Measurements from ENCODE around the gene CCR5AS.
A peak's percentile ranks its signal among the peaks of the same experiment; 100 is the strongest.

The CCR5AS gene

GRCh38 chr3:46440531-46441294 lies 33.8 kb upstream of the CCR5AS start:
- Histone ChIP-seq H2AFZ (ENCODE audit: insufficient read depth, low read depth, low read length, poor library complexity, severe bottlenecking) (no peak overlapping the region), H4K20me1 (ENCODE audit: insufficient read depth, low read length) (no peaks in the 10 kb centered on the region), H3K9me3 (replicated peaks in 1 of 2; ENCODE audit: control insufficient read depth in 1 of 2, insufficient read depth in 1 of 2, low read length in 2 of 2) (no peaks in the 10 kb centered on the region), H3K27me3 (ENCODE audit: control insufficient read depth in 2 of 2, insufficient read depth in 2 of 2, low read length in 2 of 2) (no peaks in the 10 kb centered on the region), H3K9ac (ENCODE audit: insufficient read depth, low read length, poor library complexity, severe bottlenecking) (no peak overlapping the region), H3K4me3 (replicated peaks in 1 of 3; ENCODE audit: low read depth in 2 of 3, low read length in 3 of 3) (no peak overlapping the region), H3K79me2 (ENCODE audit: insufficient read depth, low read length) (no peaks in the 10 kb centered on the region), H3K4me2 (replicated peaks; ENCODE audit: extremely low read depth, low read length, poor library complexity, severe bottlenecking) (no peak overlapping the region), H3K4me1 (ENCODE audit: control insufficient read depth in 1 of 2, insufficient read depth in 2 of 2, low read length in 2 of 2) (no peaks in the 10 kb centered on the region), H3K36me3 (replicated peaks in 1 of 2; ENCODE audit: control insufficient read depth in 1 of 2, insufficient read depth in 2 of 2, low read length in 2 of 2) (no peaks in the 10 kb centered on the region), H3K27ac (ENCODE audit: low read depth in 1 of 2, low read length in 2 of 2) (no peak overlapping the region)
- peak; percentile 32 to 68 (median 48) for DNase-seq
- Mint-ChIP-seq H3K36me3 (no peaks in the 10 kb centered on the region), H3K27me3 (ENCODE audit: low read depth in 3 of 3) (peaks cover 0 to 2% (median 0%) of the 10 kb centered on the region in 3 donors), H3K27ac (peak overlapping the region in 1 of 7 donors; percentile 22), H3K4me3 (no peak overlapping the region), H3K4me1 (peaks cover 12% of the 10 kb centered on the region), H3K9me3 (no peaks in the 10 kb centered on the region)
- 22% methylated on average over 1 of the region's 4 CpGs for WGBS (ENCODE audit: insufficient coverage)
- intact Hi-C loops (cut with micrococcal nuclease) = loop anchor here in 1 of 2 donors (5.0 to 10.0 kb wide), 3 partner anchors 58 to 506 kb away; no protein-coding TSS in a partner anchor
- TF ChIP-seq CTCF (IDR thresholded peaks at IDR 0.05) = no peak

GRCh38 chr3:46438831-46439230 lies 32.0 kb upstream of the CCR5AS start:
- no peaks in the 10 kb centered on the region for H3K36me3 ChIP-seq (replicated peaks in 1 of 2; ENCODE audit: control insufficient read depth in 1 of 2, insufficient read depth in 2 of 2, low read length in 2 of 2)
- no peak overlapping the region for H3K9ac ChIP-seq (ENCODE audit: insufficient read depth, low read length, poor library complexity, severe bottlenecking)
- no peak overlapping the region for H3K27ac ChIP-seq (ENCODE audit: low read depth in 1 of 2, low read length in 2 of 2)
- H3K4me3 Mint-ChIP-seq = no peak overlapping the region
- no peaks in the 10 kb centered on the region for H3K36me3 Mint-ChIP-seq
- no peaks in the 10 kb centered on the region for H3K27me3 ChIP-seq (ENCODE audit: control insufficient read depth in 2 of 2, insufficient read depth in 2 of 2, low read length in 2 of 2)
- 75% methylated on average over 3 of the region's 3 CpGs for WGBS (ENCODE audit: insufficient coverage)
- peaks cover 12% of the 10 kb centered on the region for H3K4me1 Mint-ChIP-seq
- no peak overlapping the region for H2AFZ ChIP-seq (ENCODE audit: insufficient read depth, low read depth, low read length, poor library complexity, severe bottlenecking)
- TF ChIP-seq CTCF (IDR thresholded peaks at IDR 0.05) = no peak
- no peak for DNase-seq
- no peak overlapping the region for H3K4me3 ChIP-seq (replicated peaks in 1 of 3; ENCODE audit: low read depth in 2 of 3, low read length in 3 of 3)
- H3K27me3 Mint-ChIP-seq (ENCODE audit: low read depth in 3 of 3) = peaks cover 0 to 1% (median 0%) of the 10 kb centered on the region in 3 donors
- no peaks in the 10 kb centered on the region for H3K9me3 Mint-ChIP-seq
- peak overlapping the region in 1 of 7 donors; percentile 70 for H3K27ac Mint-ChIP-seq
- H3K4me1 ChIP-seq (ENCODE audit: control insufficient read depth in 1 of 2, insufficient read depth in 2 of 2, low read length in 2 of 2) = no peaks in the 10 kb centered on the region
- no peaks in the 10 kb centered on the region for H4K20me1 ChIP-seq (ENCODE audit: insufficient read depth, low read length)
- H3K4me2 ChIP-seq (replicated peaks; ENCODE audit: extremely low read depth, low read length, poor library complexity, severe bottlenecking) = no peak overlapping the region
- H3K9me3 ChIP-seq (replicated peaks in 1 of 2; ENCODE audit: control insufficient read depth in 1 of 2, insufficient read depth in 1 of 2, low read length in 2 of 2) = no peaks in the 10 kb centered on the region
- intact Hi-C loops (cut with micrococcal nuclease) = no loop called here
- H3K79me2 ChIP-seq (ENCODE audit: insufficient read depth, low read length) = no peaks in the 10 kb centered on the region

All from CD14-positive monocyte (primary cell).